ENCODE data around the gene LTBP3. TPM values are rescaled to one million over a fixed set of nuclear protein-coding genes. Genes with fewer than 3 reads are reported as not detected.
A peak's percentile ranks its signal among the peaks of the same experiment; 100 is the strongest.

LTBP3 gene
- total and polyA plus RNA-seq, 9 of the 15 experiments (the other 6 are each of a cell fraction or from before 2014, with no cell fraction given), result 0.06 to 20.5 (median 4.8) TPM

DNA sequence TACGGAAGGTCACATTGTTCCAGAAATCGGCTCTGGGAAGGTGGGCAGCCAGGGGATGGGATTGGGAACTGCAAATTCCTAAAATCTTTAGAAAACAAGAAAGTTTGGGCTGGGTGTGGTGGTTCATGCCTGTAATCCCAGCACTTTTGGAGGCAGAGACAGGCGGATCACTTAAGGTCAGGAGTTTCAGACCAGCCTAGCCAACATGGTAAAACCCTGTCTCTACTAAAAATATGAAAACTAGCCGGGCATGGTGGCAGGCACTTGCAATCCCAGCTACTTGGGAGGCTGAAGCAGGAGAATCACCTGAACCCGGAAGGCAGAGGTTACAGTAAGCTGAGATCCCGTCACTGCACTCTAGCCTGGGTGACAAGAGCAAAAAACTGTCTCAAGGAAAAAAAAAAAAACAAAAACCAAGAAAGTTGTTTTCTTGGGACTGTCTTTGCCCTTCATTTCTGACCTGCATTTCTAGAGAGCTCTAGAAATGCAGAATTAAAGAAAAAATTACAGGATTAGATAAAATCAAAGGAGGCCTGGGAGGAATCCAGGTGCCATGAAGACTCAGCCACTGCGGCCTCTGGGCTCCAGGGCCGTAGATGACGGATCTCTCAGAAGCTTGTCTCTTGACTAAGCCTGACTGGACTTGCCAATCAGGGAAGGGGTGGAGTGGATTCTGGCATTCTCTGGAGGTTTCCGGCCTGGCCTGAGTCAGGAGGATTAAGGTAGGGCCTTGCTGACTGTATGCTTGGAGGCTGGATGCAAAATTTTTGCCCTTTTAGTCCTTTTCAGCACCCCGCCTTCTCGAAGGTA, 64.6 kb downstream of the LTBP3 start (continued):
- TF ChIP-seq KAT2B (IDR thresholded peaks at IDR 0.05; ENCODE audit: low read depth, low read length) (no peak), ZNF263 (CRISPR knock-in tag; IDR thresholded peaks at IDR 0.05; ENCODE audit: borderline replicate concordance) (no peak), ZNF444 (CRISPR knock-in tag; IDR thresholded peaks at IDR 0.05) (no peak), ILF3 (IDR thresholded peaks at IDR 0.05; ENCODE audit: borderline replicate concordance) (no peak), L3MBTL2 (IDR thresholded peaks at IDR 0.05) (0 out of 2 replicates have a peak, but pooled peaks have one; percentile 27), FOXP1 (CRISPR knock-in tag; IDR thresholded peaks at IDR 0.05) (no peak), TCFL5 (CRISPR knock-in tag; conservative IDR thresholded peaks at IDR 0.05) (no peak), PML (IDR thresholded peaks at IDR 0.05; ENCODE audit: low read length) (no peak; the same call in 1 of the 2 replicates), CREM (IDR thresholded peaks at IDR 0.05; ENCODE audit: low read depth) (0 out of 2 replicates have a peak, but pooled peaks have one; percentile 10), TCF3 (CRISPR knock-in tag; IDR thresholded peaks at IDR 0.05) (0 out of 2 replicates have a peak, but pooled peaks have one; percentile 20), ZNF589 (CRISPR knock-in tag; IDR thresholded peaks at IDR 0.05; ENCODE audit: low read depth) (peak; percentile 22; the same call in 1 of the 2 replicates), TAF9B (IDR thresholded peaks at IDR 0.05; ENCODE audit: partially characterized antibody) (no peak)
- TF ChIP-seq, protein P1, sequence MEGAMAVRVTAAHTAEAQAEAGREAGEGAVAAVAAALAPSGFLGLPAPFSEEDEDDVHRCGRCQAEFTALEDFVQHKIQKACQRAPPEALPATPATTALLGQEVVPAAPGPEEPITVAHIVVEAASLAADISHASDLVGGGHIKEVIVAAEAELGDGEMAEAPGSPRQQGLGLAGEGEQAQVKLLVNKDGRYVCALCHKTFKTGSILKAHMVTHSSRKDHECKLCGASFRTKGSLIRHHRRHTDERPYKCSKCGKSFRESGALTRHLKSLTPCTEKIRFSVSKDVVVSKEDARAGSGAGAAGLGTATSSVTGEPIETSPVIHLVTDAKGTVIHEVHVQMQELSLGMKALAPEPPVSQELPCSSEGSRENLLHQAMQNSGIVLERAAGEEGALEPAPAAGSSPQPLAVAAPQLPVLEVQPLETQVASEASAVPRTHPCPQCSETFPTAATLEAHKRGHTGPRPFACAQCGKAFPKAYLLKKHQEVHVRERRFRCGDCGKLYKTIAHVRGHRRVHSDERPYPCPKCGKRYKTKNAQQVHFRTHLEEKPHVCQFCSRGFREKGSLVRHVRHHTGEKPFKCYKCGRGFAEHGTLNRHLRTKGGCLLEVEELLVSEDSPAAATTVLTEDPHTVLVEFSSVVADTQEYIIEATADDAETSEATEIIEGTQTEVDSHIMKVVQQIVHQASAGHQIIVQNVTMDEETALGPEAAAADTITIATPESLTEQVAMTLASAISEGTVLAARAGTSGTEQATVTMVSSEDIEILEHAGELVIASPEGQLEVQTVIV (CRISPR knock-in tag; IDR thresholded peaks at IDR 0.05; ENCODE audit: borderline replicate concordance), result no peak
- TF ChIP-seq, protein P2, sequence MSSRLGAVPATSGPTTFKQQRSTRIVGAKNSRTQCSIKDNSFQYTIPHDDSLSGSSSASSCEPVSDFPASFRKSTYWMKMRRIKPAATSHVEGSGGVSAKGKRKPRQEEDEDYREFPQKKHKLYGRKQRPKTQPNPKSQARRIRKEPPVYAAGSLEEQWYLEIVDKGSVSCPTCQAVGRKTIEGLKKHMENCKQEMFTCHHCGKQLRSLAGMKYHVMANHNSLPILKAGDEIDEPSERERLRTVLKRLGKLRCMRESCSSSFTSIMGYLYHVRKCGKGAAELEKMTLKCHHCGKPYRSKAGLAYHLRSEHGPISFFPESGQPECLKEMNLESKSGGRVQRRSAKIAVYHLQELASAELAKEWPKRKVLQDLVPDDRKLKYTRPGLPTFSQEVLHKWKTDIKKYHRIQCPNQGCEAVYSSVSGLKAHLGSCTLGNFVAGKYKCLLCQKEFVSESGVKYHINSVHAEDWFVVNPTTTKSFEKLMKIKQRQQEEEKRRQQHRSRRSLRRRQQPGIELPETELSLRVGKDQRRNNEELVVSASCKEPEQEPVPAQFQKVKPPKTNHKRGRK (tag; IDR thresholded peaks at IDR 0.05), result no peak
- TF ChIP-seq, protein P3, sequence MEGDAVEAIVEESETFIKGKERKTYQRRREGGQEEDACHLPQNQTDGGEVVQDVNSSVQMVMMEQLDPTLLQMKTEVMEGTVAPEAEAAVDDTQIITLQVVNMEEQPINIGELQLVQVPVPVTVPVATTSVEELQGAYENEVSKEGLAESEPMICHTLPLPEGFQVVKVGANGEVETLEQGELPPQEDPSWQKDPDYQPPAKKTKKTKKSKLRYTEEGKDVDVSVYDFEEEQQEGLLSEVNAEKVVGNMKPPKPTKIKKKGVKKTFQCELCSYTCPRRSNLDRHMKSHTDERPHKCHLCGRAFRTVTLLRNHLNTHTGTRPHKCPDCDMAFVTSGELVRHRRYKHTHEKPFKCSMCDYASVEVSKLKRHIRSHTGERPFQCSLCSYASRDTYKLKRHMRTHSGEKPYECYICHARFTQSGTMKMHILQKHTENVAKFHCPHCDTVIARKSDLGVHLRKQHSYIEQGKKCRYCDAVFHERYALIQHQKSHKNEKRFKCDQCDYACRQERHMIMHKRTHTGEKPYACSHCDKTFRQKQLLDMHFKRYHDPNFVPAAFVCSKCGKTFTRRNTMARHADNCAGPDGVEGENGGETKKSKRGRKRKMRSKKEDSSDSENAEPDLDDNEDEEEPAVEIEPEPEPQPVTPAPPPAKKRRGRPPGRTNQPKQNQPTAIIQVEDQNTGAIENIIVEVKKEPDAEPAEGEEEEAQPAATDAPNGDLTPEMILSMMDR (IDR thresholded peaks at IDR 0.05 in 2 of 3, conservative IDR thresholded peaks at IDR 0.05 in 1 of 3; ENCODE audit: insufficient read depth in 2 of 3, low read depth in 1 of 3, low read length in 3 of 3), result no peak
- TF ChIP-seq, protein P4, sequence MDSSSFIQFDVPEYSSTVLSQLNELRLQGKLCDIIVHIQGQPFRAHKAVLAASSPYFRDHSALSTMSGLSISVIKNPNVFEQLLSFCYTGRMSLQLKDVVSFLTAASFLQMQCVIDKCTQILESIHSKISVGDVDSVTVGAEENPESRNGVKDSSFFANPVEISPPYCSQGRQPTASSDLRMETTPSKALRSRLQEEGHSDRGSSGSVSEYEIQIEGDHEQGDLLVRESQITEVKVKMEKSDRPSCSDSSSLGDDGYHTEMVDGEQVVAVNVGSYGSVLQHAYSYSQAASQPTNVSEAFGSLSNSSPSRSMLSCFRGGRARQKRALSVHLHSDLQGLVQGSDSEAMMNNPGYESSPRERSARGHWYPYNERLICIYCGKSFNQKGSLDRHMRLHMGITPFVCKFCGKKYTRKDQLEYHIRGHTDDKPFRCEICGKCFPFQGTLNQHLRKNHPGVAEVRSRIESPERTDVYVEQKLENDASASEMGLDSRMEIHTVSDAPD (CRISPR knock-in tag; IDR thresholded peaks at IDR 0.05), result no peak
- TF ChIP-seq, protein P5, sequence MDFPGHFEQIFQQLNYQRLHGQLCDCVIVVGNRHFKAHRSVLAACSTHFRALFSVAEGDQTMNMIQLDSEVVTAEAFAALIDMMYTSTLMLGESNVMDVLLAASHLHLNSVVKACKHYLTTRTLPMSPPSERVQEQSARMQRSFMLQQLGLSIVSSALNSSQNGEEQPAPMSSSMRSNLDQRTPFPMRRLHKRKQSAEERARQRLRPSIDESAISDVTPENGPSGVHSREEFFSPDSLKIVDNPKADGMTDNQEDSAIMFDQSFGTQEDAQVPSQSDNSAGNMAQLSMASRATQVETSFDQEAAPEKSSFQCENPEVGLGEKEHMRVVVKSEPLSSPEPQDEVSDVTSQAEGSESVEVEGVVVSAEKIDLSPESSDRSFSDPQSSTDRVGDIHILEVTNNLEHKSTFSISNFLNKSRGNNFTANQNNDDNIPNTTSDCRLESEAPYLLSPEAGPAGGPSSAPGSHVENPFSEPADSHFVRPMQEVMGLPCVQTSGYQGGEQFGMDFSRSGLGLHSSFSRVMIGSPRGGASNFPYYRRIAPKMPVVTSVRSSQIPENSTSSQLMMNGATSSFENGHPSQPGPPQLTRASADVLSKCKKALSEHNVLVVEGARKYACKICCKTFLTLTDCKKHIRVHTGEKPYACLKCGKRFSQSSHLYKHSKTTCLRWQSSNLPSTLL (IDR thresholded peaks at IDR 0.05), result peak; percentile 43
